SK-N-SH (cell line): Measurements from ENCODE around the gene MCRS1.

ENCODE experiments used
- FOXM1 ChIP-seq: IDR thresholded peaks from 2 replicates; pipeline ENCODE4 v1.4.0; 2012; ENCODE audit warnings: low read depth, mild to moderate bottlenecking
- NRF1 ChIP-seq: IDR thresholded peaks from 2 replicates; pipeline ENCODE4 v1.6.1; 2012; ENCODE audit warnings: low read depth, mild to moderate bottlenecking, low read length
- POLR2AphosphoS5 ChIP-seq: IDR thresholded peaks from 2 replicates; pipeline ENCODE4 v1.6.1; 2012; ENCODE audit warnings: low read depth, low read length
- RXRA ChIP-seq: IDR thresholded peaks from 2 replicates; pipeline ENCODE4 v1.4.0; 2012; ENCODE audit warnings: low read depth, mild to moderate bottlenecking, borderline replicate concordance
- SIN3A ChIP-seq: IDR thresholded peaks from 2 replicates; pipeline ENCODE4 v1.6.1; 2012; ENCODE audit warnings: low read depth, mild to moderate bottlenecking, low read length, moderate library complexity, borderline replicate concordance
- SMC3 ChIP-seq: IDR thresholded peaks from 2 replicates; pipeline ENCODE4 v1.6.1; 2012; ENCODE audit warnings: low read depth, low read length, improper control_type of control experiment
- TCF12 ChIP-seq: IDR thresholded peaks from 2 replicates; pipeline ENCODE4 v1.4.0; 2012
- YY1 ChIP-seq: IDR thresholded peaks from 2 replicates; pipeline ENCODE4 v1.4.0; 2012; ENCODE audit warnings: low read depth, mild to moderate bottlenecking
- TF ChIP-seq, protein P1 (sequence below): fragments of 200-600 bp; sonication (generic); IDR thresholded peaks from 2 replicates; pipeline ENCODE4 v1.6.1; 2017; ENCODE audit warnings: antibody characterized with exemption, mild to moderate bottlenecking, moderate library complexity
- TF ChIP-seq, protein P2 (sequence below): IDR thresholded peaks from 2 replicates; pipeline ENCODE4; 2012
- TF ChIP-seq, protein P3 (sequence below): IDR thresholded peaks from 2 replicates; pipeline ENCODE4 v1.6.1; 2012; ENCODE audit warnings: mild to moderate bottlenecking, low read depth, low read length, moderate library complexity

DNA sequence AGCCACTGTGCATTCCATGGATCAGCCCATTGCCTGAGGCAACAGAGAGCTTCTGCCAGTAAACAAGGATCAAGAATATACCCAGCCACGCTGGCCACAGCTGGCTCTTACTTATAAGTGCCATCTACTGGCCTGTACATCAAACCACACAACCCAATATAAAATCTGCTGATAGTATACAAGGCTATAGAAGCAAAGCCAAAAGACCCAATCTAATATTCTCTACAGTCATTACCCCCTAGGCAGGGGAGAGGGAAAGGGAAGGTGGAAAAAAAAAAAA is 41.9 kb upstream of the MCRS1 start:
- TF ChIP-seq, protein P1, sequence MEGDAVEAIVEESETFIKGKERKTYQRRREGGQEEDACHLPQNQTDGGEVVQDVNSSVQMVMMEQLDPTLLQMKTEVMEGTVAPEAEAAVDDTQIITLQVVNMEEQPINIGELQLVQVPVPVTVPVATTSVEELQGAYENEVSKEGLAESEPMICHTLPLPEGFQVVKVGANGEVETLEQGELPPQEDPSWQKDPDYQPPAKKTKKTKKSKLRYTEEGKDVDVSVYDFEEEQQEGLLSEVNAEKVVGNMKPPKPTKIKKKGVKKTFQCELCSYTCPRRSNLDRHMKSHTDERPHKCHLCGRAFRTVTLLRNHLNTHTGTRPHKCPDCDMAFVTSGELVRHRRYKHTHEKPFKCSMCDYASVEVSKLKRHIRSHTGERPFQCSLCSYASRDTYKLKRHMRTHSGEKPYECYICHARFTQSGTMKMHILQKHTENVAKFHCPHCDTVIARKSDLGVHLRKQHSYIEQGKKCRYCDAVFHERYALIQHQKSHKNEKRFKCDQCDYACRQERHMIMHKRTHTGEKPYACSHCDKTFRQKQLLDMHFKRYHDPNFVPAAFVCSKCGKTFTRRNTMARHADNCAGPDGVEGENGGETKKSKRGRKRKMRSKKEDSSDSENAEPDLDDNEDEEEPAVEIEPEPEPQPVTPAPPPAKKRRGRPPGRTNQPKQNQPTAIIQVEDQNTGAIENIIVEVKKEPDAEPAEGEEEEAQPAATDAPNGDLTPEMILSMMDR, result no peak; the same call in 1 of the 2 replicates
- no peak for TF ChIP-seq FOXM1
- TF ChIP-seq, protein P2, sequence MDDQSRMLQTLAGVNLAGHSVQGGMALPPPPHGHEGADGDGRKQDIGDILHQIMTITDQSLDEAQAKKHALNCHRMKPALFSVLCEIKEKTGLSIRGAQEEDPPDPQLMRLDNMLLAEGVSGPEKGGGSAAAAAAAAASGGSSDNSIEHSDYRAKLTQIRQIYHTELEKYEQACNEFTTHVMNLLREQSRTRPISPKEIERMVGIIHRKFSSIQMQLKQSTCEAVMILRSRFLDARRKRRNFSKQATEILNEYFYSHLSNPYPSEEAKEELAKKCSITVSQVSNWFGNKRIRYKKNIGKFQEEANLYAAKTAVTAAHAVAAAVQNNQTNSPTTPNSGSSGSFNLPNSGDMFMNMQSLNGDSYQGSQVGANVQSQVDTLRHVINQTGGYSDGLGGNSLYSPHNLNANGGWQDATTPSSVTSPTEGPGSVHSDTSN, result no peak
- no peak for TF ChIP-seq SIN3A
- no peak for TF ChIP-seq TCF12
- TF ChIP-seq, protein P3, sequence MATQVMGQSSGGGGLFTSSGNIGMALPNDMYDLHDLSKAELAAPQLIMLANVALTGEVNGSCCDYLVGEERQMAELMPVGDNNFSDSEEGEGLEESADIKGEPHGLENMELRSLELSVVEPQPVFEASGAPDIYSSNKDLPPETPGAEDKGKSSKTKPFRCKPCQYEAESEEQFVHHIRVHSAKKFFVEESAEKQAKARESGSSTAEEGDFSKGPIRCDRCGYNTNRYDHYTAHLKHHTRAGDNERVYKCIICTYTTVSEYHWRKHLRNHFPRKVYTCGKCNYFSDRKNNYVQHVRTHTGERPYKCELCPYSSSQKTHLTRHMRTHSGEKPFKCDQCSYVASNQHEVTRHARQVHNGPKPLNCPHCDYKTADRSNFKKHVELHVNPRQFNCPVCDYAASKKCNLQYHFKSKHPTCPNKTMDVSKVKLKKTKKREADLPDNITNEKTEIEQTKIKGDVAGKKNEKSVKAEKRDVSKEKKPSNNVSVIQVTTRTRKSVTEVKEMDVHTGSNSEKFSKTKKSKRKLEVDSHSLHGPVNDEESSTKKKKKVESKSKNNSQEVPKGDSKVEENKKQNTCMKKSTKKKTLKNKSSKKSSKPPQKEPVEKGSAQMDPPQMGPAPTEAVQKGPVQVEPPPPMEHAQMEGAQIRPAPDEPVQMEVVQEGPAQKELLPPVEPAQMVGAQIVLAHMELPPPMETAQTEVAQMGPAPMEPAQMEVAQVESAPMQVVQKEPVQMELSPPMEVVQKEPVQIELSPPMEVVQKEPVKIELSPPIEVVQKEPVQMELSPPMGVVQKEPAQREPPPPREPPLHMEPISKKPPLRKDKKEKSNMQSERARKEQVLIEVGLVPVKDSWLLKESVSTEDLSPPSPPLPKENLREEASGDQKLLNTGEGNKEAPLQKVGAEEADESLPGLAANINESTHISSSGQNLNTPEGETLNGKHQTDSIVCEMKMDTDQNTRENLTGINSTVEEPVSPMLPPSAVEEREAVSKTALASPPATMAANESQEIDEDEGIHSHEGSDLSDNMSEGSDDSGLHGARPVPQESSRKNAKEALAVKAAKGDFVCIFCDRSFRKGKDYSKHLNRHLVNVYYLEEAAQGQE, result no peak
- TF ChIP-seq RXRA, result no peak
- TF ChIP-seq SMC3, result no peak
- TF ChIP-seq YY1, result no peak
- no peak for TF ChIP-seq NRF1
- TF ChIP-seq POLR2AphosphoS5, result no peak
